SU-DHL-6 (cell line): ENCODE data around the gene ASTN2.

Experiments
- CTCF ChIP-seq: fragments of 200-600 bp; sonication (generic); IDR thresholded peaks from one replicate; pipeline ENCODE4 v1.5.1; 2017; ENCODE audit warnings: antibody characterized with exemption, mild to moderate bottlenecking, low read length, moderate library complexity; ENCODE audit not compliant: insufficient read depth, poor library complexity, severe bottlenecking
- EZH2phosphoT487 ChIP-seq: fragments of 200-600 bp; sonication (generic), shearing (Covaris generic); conservative IDR thresholded peaks from 2 replicates; pipeline ENCODE4 v1.6.1; 2018; ENCODE audit warnings: mild to moderate bottlenecking, antibody characterized with exemption, low read length, moderate library complexity, mixed read lengths

- TF ChIP-seq CTCF (no peak), EZH2phosphoT487 (no peak)
Measured at GRCh38 chr9:117151716-117152115, 263.1 kb downstream of the ASTN2 start.
